ENCODE data around the gene ANO2.
A peak's percentile ranks its signal among the peaks of the same experiment; 100 is the strongest.

ANO2 gene

GRCh38 chr12:5581019-5581418 lies 364.0 kb downstream of the ANO2 start:
- no peak for DNase-seq (ENCODE audit: low read depth)

GRCh38 chr12:5578775-5579174 lies 366.3 kb downstream of the ANO2 start:
- DNase-seq (ENCODE audit: low read depth), result no peak

GRCh38 chr12:5577741-5578140 lies 367.3 kb downstream of the ANO2 start:
- DNase-seq (ENCODE audit: low read depth), result no peak

DNA sequence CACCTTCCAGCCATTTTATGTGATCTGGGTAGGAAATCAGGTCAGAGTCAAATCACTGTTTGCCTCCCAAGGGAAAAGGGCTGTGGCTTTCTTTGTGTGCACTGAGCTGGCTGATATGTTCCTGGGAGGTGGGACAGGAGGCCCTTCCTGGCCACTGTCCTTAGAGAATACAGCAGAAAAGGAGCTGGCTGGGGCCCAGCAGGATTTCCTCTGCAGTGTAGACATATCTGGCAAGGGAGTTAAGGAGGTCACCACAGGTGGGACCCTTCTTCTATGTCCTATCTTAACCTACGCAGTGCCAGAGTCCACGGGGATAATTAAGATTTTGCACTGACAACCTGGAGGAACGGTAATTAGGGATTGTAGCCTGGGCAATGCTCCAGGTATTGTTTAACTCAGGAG lies 367.8 kb downstream of the ANO2 start:
- DNase-seq (ENCODE audit: low read depth), result no peak

DNA sequence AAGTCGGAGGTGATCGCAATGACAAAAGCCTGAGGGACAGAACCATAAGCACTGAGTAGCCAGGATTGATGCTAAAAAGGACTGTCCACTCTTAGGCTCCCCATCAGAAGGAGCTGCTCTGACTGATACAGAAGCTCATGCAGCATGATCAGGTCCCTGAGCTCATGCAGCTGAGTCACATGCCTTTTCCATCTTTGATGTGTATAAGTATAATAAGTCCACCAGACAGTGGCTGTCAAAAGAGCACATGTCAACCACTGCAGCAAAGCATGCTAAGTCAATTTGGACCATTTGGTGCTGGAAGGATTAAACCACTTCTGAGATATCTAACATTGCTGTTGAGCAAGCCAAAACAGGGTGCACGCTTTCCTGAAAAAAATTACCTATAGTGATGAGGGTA lies 369.1 kb downstream of the ANO2 start:
- no peak for DNase-seq (ENCODE audit: low read depth)

GRCh38 chr12:5575232-5575631 lies 369.8 kb downstream of the ANO2 start:
- no peak for DNase-seq (ENCODE audit: low read depth)

DNA sequence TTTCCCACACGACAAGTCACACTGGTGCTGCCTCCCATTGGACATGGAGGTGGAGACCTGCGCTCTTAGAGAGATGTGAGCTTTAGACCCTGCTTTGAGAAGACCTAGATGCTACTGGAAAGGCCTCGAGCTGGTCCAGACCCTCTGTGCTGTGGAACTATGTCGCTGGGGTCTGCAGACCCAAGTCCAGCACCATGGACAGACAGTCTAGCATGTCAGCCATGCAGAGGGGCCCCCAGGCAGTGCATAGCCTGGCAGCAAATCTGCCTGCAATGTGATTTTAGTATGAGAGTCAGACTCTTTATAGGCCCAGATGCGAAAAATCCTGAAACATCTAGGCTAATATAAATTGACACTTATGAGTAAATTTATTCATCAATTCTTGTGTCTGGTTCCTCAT lies 371.7 kb downstream of the ANO2 start:
- DNase-seq (ENCODE audit: low read depth), result no peak

DNA sequence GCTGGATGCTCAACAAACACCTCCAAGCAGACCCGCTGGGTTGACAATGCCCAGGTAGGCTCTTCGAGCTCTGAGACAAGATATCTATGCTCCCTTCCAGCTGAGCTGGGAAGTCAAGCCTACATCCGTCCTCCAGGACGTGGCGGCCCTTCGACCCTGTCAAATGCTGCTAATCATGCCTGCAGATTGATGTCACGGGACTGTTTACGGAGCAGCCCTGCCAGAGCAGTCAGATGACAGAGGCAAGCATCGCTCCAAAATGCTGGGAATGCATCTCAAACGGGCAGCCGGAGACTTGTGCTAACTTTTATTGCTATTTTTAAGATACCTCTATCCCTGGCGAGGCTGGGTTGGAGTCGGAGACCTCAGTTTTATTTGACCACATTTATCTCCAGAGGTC lies 373.9 kb downstream of the ANO2 start:
- no peak for DNase-seq (ENCODE audit: low read depth)

GRCh38 chr12:5570416-5570815 lies 374.6 kb downstream of the ANO2 start:
- DNase-seq (ENCODE audit: low read depth), result no peak

DNA sequence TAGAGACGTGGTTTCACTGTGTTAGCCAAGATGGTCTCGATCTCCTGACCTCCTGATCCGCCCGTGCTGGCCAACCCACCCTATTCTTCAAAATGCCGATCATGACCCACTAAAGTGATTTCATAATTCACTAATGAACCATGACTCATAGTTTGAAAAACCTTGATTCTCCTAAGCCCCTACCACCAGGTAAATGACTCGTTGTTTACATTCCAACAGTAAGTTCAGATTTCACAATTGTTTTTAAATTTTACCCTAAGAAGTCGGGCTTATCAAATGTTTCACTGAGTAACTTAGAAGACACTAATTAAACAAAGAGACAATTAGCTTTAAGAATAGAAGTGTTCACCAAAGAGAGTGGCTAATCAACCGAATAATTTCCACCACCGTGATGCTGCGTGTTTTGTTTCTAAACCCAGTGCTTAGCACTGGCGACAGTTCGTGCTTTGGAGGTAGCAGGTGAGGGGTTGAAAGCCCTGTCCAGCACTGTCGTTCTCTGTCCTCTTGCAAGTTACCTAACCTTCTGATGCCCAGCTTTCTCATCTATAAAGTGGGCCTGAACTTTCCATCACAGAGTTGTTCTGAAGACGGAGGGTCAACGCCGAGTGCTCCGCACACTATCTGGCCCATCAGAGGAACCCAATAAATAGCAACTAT lies 376.6 kb downstream of the ANO2 start:
- no peak for DNase-seq (ENCODE audit: low read depth)

DNA sequence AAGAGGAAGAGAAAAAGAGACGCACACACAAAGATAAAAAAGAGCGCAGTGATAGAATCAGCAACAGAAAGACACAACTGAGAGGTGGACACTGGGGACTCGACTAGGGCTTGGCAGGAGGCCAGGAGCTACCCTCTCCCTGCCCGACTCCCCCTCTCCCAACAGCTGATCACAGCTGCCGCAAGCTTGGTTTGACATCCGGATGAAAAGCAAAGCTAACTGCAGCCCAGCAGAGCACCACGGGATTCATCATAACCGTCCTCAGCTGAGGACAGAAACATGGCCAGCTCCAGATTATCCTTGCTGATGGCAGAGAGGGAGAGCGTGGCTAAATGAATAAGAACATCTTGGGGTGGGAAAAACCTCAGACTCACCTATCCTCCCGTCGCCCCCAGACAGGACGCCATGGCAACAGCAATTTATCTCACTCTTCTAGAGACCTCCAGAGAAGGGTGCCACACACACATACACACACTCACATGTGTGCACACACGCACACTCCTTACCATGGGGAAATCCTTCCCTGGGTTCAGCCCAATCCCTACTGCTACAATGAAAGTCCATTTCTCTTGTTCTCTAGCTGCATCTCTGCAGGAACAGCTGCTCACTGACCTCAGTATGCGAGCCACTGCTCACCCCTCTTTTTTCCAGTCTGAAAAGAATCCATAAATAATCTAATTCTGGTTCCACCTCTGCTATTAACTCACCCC lies 377.9 kb downstream of the ANO2 start:
- DNase-seq (ENCODE audit: low read depth), result no peak

GRCh38 chr12:5565933-5566599 lies 379.0 kb downstream of the ANO2 start:
- DNase-seq (ENCODE audit: low read depth), result peak; percentile 58

DNA sequence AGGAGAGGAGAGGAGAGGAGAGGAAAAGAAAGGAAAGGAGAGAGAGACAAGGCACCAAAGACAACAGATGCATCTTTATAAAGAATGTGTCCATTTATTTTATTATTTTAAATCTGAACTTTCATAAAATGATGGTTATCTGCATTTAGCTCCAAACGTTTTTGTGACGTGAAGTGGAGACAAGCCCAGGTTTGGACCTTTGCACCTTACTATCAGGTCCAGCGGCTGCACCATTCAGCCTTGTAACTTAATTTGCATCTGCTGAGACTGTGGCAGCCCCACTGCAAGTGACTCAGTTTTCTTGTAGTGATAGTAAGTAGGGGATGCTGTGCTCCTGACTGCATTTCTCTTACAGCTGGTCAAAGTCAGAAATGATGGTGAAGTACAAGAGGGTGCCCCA lies 382.5 kb downstream of the ANO2 start:
- DNase-seq (ENCODE audit: low read depth), result no peak

GRCh38 chr12:5561846-5562245 lies 383.2 kb downstream of the ANO2 start:
- DNase-seq (ENCODE audit: low read depth), result no peak

GRCh38 chr12:5561057-5561456 lies 384.0 kb downstream of the ANO2 start:
- DNase-seq (ENCODE audit: low read depth), result no peak

GRCh38 chr12:5560265-5560664 lies 384.8 kb downstream of the ANO2 start:
- no peak for DNase-seq (ENCODE audit: low read depth)

DNA sequence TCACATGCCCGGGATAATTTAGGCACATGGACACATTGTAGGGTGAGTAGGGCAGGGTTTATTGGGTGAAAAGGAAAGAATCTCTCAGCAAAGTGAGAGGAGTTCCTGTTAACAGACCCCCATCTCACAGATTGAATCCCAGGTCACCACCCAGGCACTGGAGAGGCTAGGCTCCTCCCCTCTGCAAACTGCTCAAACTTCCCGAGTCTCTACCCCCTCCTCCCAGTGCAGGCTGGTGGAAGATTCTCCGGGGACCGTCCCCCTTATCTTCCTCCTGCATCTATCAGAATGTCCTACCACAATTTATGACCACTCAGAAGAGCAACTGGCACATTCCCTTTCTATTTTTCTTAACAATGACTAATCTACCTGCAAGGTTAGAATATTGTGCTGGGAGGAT lies 387.2 kb downstream of the ANO2 start:
- no peak for DNase-seq (ENCODE audit: low read depth)

GRCh38 chr12:5556946-5557673 lies 387.9 kb downstream of the ANO2 start:
- DNase-seq (ENCODE audit: low read depth), result no peak

GRCh38 chr12:5556033-5556614 lies 388.9 kb downstream of the ANO2 start:
- no peak for DNase-seq (ENCODE audit: low read depth)

GRCh38 chr12:5554711-5555110 lies 390.3 kb downstream of the ANO2 start:
- DNase-seq (ENCODE audit: low read depth), result peak; percentile 36

- no peak for DNase-seq (ENCODE audit: low read depth)
These were observed 396.0 kb downstream of the ANO2 start for GRCh38 chr12:5549011-5549410.
